Measurements from ENCODE around the gene GK. TPM values are rescaled to one million over a fixed set of nuclear protein-coding genes. Genes with fewer than 3 reads are reported as not detected.

The GK gene
- total and polyA plus RNA-seq, 2 donors (not counting 3 experiments of a cell fraction or from before 2014, with no cell fraction given) = 2.7 to 7.6 TPM

DNA sequence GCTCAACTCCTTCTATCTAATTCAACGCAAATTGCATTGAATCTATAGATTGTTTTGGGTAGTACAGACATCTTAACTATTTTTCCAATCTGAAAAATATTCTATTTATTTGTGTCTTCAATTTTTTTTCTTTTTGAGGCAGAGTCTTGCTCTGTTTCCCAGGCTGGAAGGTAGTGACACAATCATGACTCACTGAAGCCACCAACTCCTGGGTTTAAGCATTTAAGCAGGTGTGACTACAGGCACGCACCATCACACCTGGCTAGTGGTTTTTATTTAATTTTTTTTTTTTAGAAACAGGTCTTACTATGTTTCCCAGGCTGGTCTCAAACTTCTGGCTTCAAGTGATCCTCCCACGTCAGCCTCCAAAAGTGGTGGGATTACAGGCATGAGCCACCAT is 98.3 kb downstream of the GK start:
- BruUV-seq (replicated peaks) = no TSS peak
- no peak for FAIRE-seq

More for the DNA sequence above, 98.3 kb downstream of the GK start:
- Histone ChIP-seq H3K27me3 (ENCODE audit: control insufficient read depth in 2 of 2, insufficient read depth in 2 of 2, low read length in 2 of 2) (no peaks in the 10 kb centered on the region), H3K79me2 (ENCODE audit: control insufficient read depth, insufficient read depth, low read length) (no peaks in the 10 kb centered on the region), H3K9me1 (replicated peaks; ENCODE audit: control insufficient read depth, extremely low read depth, insufficient read depth, low read length) (no peaks in the 10 kb centered on the region), H3K36me3 (ENCODE audit: control insufficient read depth in 2 of 2, extremely low read depth in 1 of 2, insufficient read depth in 2 of 2, low read length in 2 of 2) (no peaks in the 10 kb centered on the region), H3K4me1 (ENCODE audit: control insufficient read depth, extremely low read depth, insufficient read depth, low read length) (no peaks in the 10 kb centered on the region), H3K9me3 (replicated peaks; ENCODE audit: control insufficient read depth, insufficient read depth, low read length) (no peaks in the 10 kb centered on the region), H4K20me1 (replicated peaks; ENCODE audit: control insufficient read depth, extremely low read depth, insufficient read depth, low read length) (no peaks in the 10 kb centered on the region), H3K4me3 (replicated peaks in 1 of 3; ENCODE audit: insufficient read depth in 1 of 3, low read depth in 1 of 3, low read length in 3 of 3) (no peak overlapping the region), H3K4me2 (ENCODE audit: insufficient read depth, low read length) (no peak overlapping the region), H3K9ac (replicated peaks; ENCODE audit: extremely low read depth, insufficient read depth, low read length) (no peak overlapping the region), H3K27ac (ENCODE audit: insufficient read depth, low read depth, low read length) (no peak overlapping the region), H2AFZ (ENCODE audit: low read depth, low read length) (no peak overlapping the region)
- ChIA-PET CTCF (no interaction called here), POLR2A (no interaction called here)
- intact Hi-C loops (cut with micrococcal nuclease) (no loop called here), dilution Hi-C loops (cut with MboI; ENCODE audit: extremely low pct_ligation_motif_present, low sequenced_read_pairs) (no loop called here)
- no peak for DNase-seq (ENCODE audit: low read depth, low spot score)
- TF ChIP-seq EZH2 (IDR thresholded peaks at IDR 0.05; ENCODE audit: borderline replicate concordance, low read depth, low read length, severe bottlenecking) = no peak
- TF ChIP-seq POLR2AphosphoS5 (IDR thresholded peaks at IDR 0.05; ENCODE audit: insufficient read depth, low read depth, low read length) = no peak
- TF ChIP-seq JUN (IDR thresholded peaks at IDR 0.05; ENCODE audit: borderline replicate concordance, insufficient read depth, insufficient read length, low read depth) = no peak
- no peak for TF ChIP-seq GATA2 (IDR thresholded peaks at IDR 0.05; ENCODE audit: insufficient read depth, insufficient read length, low read depth, low read length)
- TF ChIP-seq, protein P1, sequence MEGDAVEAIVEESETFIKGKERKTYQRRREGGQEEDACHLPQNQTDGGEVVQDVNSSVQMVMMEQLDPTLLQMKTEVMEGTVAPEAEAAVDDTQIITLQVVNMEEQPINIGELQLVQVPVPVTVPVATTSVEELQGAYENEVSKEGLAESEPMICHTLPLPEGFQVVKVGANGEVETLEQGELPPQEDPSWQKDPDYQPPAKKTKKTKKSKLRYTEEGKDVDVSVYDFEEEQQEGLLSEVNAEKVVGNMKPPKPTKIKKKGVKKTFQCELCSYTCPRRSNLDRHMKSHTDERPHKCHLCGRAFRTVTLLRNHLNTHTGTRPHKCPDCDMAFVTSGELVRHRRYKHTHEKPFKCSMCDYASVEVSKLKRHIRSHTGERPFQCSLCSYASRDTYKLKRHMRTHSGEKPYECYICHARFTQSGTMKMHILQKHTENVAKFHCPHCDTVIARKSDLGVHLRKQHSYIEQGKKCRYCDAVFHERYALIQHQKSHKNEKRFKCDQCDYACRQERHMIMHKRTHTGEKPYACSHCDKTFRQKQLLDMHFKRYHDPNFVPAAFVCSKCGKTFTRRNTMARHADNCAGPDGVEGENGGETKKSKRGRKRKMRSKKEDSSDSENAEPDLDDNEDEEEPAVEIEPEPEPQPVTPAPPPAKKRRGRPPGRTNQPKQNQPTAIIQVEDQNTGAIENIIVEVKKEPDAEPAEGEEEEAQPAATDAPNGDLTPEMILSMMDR (IDR thresholded peaks at IDR 0.05; ENCODE audit: extremely low read depth in 1 of 2, insufficient read depth in 1 of 2, low read depth in 1 of 2, low read length in 2 of 2) = no peak
- TF ChIP-seq MAX (IDR thresholded peaks at IDR 0.05; ENCODE audit: insufficient read depth, insufficient read length) = no peak
- TF ChIP-seq MYC (IDR thresholded peaks at IDR 0.05; ENCODE audit: low read depth, low read length) = no peak
